PC-9 (cell line): ENCODE results near the gene UCHL3. TPM values are rescaled to one million over a fixed set of nuclear protein-coding genes. Genes with fewer than 3 reads are reported as not detected.

Experiments
- BruUV-seq: library from RNA; stranded (reverse); fragments of 400-500 nt; replicated peaks from 2 replicates; lab custom pipeline; 2021; lab: Mats Ljungman, UMichigan
- CTCF ChIA-PET: fragments of 300-600 bp; sonication (Branson Sonifier 250); formaldehyde crosslinking; loops from one replicate; lab custom pipeline; 2022; ENCODE audit warnings: antibody characterized with exemption; lab: Charles Lee
- POLR2A ChIA-PET: fragments of 300-600 bp; sonication (Branson Sonifier 250); formaldehyde crosslinking; loops from one replicate; lab custom pipeline; 2022; ENCODE audit warnings: antibody characterized with exemption; ENCODE audit not compliant: unreplicated experiment; lab: Charles Lee
- DNase-seq, 2 experiments: peaks; one replicate each; pipeline versions ENCODE4 v3.0.0 to v3.0.0-alpha.2; 2015 to 2022; ENCODE audit warnings: mixed read lengths in 1 of 2
- H2AFZ ChIP-seq: fragments of 200-600 bp; sonication (generic); 2 replicates; pipeline ENCODE4 v1.8.1; 2017; ENCODE audit warnings: antibody characterized with exemption
- H3F3A ChIP-seq: fragments of 200-600 bp; sonication (generic); 2 replicates; pipeline ENCODE4 v1.8.1; 2017; ENCODE audit warnings: antibody characterized with exemption, mild to moderate bottlenecking, low read depth; ENCODE audit not compliant: insufficient read depth
- H3K27ac ChIP-seq: fragments of 200-600 bp; sonication (generic); 2 replicates; pipeline ENCODE4 v1.6.1; 2016; ENCODE audit warnings: mixed run types
- H3K27me3 ChIP-seq: fragments of 200-600 bp; sonication (generic); 2 replicates; pipeline ENCODE4 v1.6.1; 2016; ENCODE audit warnings: low read depth, mixed run types; ENCODE audit not compliant: insufficient read depth
- H3K36me3 ChIP-seq: fragments of 200-600 bp; sonication (generic); 2 replicates; pipeline ENCODE4 v1.6.1; 2016; ENCODE audit warnings: low read depth, mixed run types
- H3K4me1 ChIP-seq: fragments of 200-600 bp; sonication (generic); replicated peaks from 2 replicates; pipeline ENCODE4 v1.6.1; 2016; ENCODE audit warnings: mixed run types; ENCODE audit not compliant: insufficient read depth
- H3K4me2 ChIP-seq: fragments of 200-600 bp; sonication (generic); 2 replicates; pipeline ENCODE4 v1.6.1; 2017; ENCODE audit warnings: mixed run types
- H3K4me3 ChIP-seq: fragments of 200-600 bp; sonication (generic); 2 replicates; pipeline ENCODE4 v1.6.1; 2016; ENCODE audit warnings: mixed run types
- H3K79me2 ChIP-seq: fragments of 200-600 bp; sonication (generic); 2 replicates; pipeline ENCODE4 v1.6.1; 2017; ENCODE audit warnings: low read depth, mixed run types
- H3K9me2 ChIP-seq: fragments of 200-600 bp; sonication (generic); 2 replicates; pipeline ENCODE4 v1.8.1; 2017; ENCODE audit warnings: mild to moderate bottlenecking; ENCODE audit not compliant: insufficient read depth
- H3K9me3 ChIP-seq: fragments of 200-600 bp; sonication (generic); 2 replicates; pipeline ENCODE4 v1.8.1; 2016; ENCODE audit warnings: low read depth; ENCODE audit not compliant: insufficient read depth
- H4K20me1 ChIP-seq: fragments of 200-600 bp; sonication (generic); 2 replicates; pipeline ENCODE4 v1.8.1; 2017; ENCODE audit not compliant: insufficient read depth
- CTCF ChIP-seq: fragments of 200-600 bp; sonication (generic); conservative IDR thresholded peaks from 2 replicates; pipeline ENCODE4 v1.6.1; 2017; ENCODE audit warnings: mixed run types, antibody characterized with exemption, mild to moderate bottlenecking, moderate library complexity
- EZH2 ChIP-seq: fragments of 200-600 bp; sonication (generic); IDR thresholded peaks from 2 replicates; pipeline ENCODE4 v1.8.0; 2017; ENCODE audit warnings: antibody characterized with exemption, low read depth
- intact Hi-C: fragments of 100-400 bp; cut with micrococcal nuclease; formaldehyde crosslinking; loops from one replicate; pipeline ENCODE4 v1.10.0; 2022; ENCODE audit not compliant: unreplicated experiment
- total RNA-seq: library from RNA; stranded (reverse); gene quantifications from 2 replicates; pipeline ENCODE4 v1.2.3, GENCODE V29; 2021

The UCHL3 gene
- total RNA-seq, 1 experiment from 2014 or later = 54.9 TPM

GRCh38 chr13:75648446-75648845 lies 98.9 kb downstream of the UCHL3 start:
- no peak overlapping the region for H3K4me3 ChIP-seq
- no peaks in the 10 kb centered on the region for H3K27me3 ChIP-seq
- H3K4me2 ChIP-seq = no peak overlapping the region
- no peaks in the 10 kb centered on the region for H3F3A ChIP-seq
- H4K20me1 ChIP-seq = no peaks in the 10 kb centered on the region
- H3K36me3 ChIP-seq = no peaks in the 10 kb centered on the region
- no peaks in the 10 kb centered on the region for H3K79me2 ChIP-seq
- no peaks in the 10 kb centered on the region for H3K9me3 ChIP-seq
- ChIA-PET POLR2A (no interaction called here), CTCF (interaction anchor here (1.0 kb wide), 1 partner anchor 22 kb away, joined by 3 read pairs; no protein-coding TSS in a partner anchor)
- intact Hi-C loops = no loop called here
- no TSS peak for BruUV-seq
- no peaks in the 10 kb centered on the region for H3K9me2 ChIP-seq
- H3K27ac ChIP-seq = no peak overlapping the region
- H3K4me1 ChIP-seq = no peaks in the 10 kb centered on the region
- no peak overlapping the region for H2AFZ ChIP-seq
- DNase-seq = no peak
- no peak for TF ChIP-seq CTCF
- no peak for TF ChIP-seq EZH2

GRCh38 chr13:75651013-75651412 lies 101.4 kb downstream of the UCHL3 start:
- ChIA-PET CTCF (no interaction called here), POLR2A (no interaction called here)
- no peaks in the 10 kb centered on the region for H3K4me1 ChIP-seq
- H3K79me2 ChIP-seq = no peaks in the 10 kb centered on the region
- DNase-seq = no peak
- no peak overlapping the region for H3K27ac ChIP-seq
- H3F3A ChIP-seq = no peaks in the 10 kb centered on the region
- H3K4me2 ChIP-seq = no peak overlapping the region
- H3K9me2 ChIP-seq = no peaks in the 10 kb centered on the region
- no peaks in the 10 kb centered on the region for H4K20me1 ChIP-seq
- intact Hi-C loops = no loop called here
- no peak for TF ChIP-seq EZH2
- no peak for TF ChIP-seq CTCF
- no peak overlapping the region for H3K4me3 ChIP-seq
- H3K27me3 ChIP-seq = no peaks in the 10 kb centered on the region
- no peaks in the 10 kb centered on the region for H3K9me3 ChIP-seq
- BruUV-seq = no TSS peak
- no peaks in the 10 kb centered on the region for H3K36me3 ChIP-seq
- H2AFZ ChIP-seq = no peak overlapping the region

GRCh38 chr13:75652726-75653125 lies 103.1 kb downstream of the UCHL3 start:
- no peaks in the 10 kb centered on the region for H3K9me2 ChIP-seq
- no peaks in the 10 kb centered on the region for H3K27me3 ChIP-seq
- H3K4me3 ChIP-seq = no peak overlapping the region
- no peak overlapping the region for H3K4me2 ChIP-seq
- no peaks in the 10 kb centered on the region for H4K20me1 ChIP-seq
- no peaks in the 10 kb centered on the region for H3F3A ChIP-seq
- intact Hi-C loops = no loop called here
- no TSS peak for BruUV-seq
- ChIA-PET POLR2A (no interaction called here), CTCF (no interaction called here)
- H3K4me1 ChIP-seq = no peaks in the 10 kb centered on the region
- no peak overlapping the region for H3K27ac ChIP-seq
- DNase-seq = no peak
- no peak overlapping the region for H2AFZ ChIP-seq
- H3K9me3 ChIP-seq = no peaks in the 10 kb centered on the region
- no peaks in the 10 kb centered on the region for H3K36me3 ChIP-seq
- TF ChIP-seq EZH2 (no peak), CTCF (no peak)
- no peaks in the 10 kb centered on the region for H3K79me2 ChIP-seq

Other genes with a start within 250 kb of the UCHL3 start
- gene TBC1D4, start 67.6 kb upstream of the UCHL3 start, total RNA-seq = 15.7 and 19.5 TPM in 2 replicates
- 117 and 118 TPM in 2 replicates for gene COMMD6, start 11.9 kb upstream of the UCHL3 start, total RNA-seq
- gene LMO7, start 86.5 kb downstream of the UCHL3 start, total RNA-seq = 92.8 and 93.0 TPM in 2 replicates